GM18499 (cell line): ENCODE data around the gene ARL2BP.

Experiments used
- ATAC-seq: cut with Tn5 transposase; IDR thresholded peaks from one replicate; pipeline ENCODE4 v1.9.1; 2021; ENCODE audit warnings: moderate number of reproducible peaks; ENCODE audit not compliant: insufficient read depth, unreplicated experiment

The ARL2BP gene

GRCh38 chr16:57234707-57235092 is 10.4 kb upstream of the ARL2BP start:
- no peak for ATAC-seq

- no peak for ATAC-seq
Observed at GRCh38 chr16:57235128-57236021, 9.7 kb upstream of the ARL2BP start.

GRCh38 chr16:57236022-57236350 is 9.1 kb upstream of the ARL2BP start:
- no peak for ATAC-seq

- ATAC-seq, result no peak
Observed at GRCh38 chr16:57238682-57239081, 6.4 kb upstream of the ARL2BP start.

- ATAC-seq, result no peak
Observed at GRCh38 chr16:57239107-57239506, 6.0 kb upstream of the ARL2BP start.

GRCh38 chr16:57240851-57241250 is 4.2 kb upstream of the ARL2BP start:
- ATAC-seq, result no peak

- no peak for ATAC-seq
Observed at GRCh38 chr16:57242650-57243049, 2.4 kb upstream of the ARL2BP start.

GRCh38 chr16:57244463-57244766 is 644 bp upstream of the ARL2BP start:
- no peak for ATAC-seq

- no peak for ATAC-seq
Observed at GRCh38 chr16:57245472-57246113, 534 bp downstream of the ARL2BP start.

- no peak for ATAC-seq
Observed at GRCh38 chr16:57251352-57251751, 6.3 kb downstream of the ARL2BP start.

GRCh38 chr16:57252148-57252721 is 7.2 kb downstream of the ARL2BP start:
- ATAC-seq, result no peak

GRCh38 chr16:57253466-57253865 is 8.4 kb downstream of the ARL2BP start:
- ATAC-seq, result no peak

GRCh38 chr16:57255686-57256415 is 10.8 kb downstream of the ARL2BP start:
- no peak for ATAC-seq

- no peak for ATAC-seq
Observed at GRCh38 chr16:57256601-57257395, 11.7 kb downstream of the ARL2BP start.

- no peak for ATAC-seq
Observed at GRCh38 chr16:57257455-57258070, 12.5 kb downstream of the ARL2BP start.

- ATAC-seq, result no peak
Observed at GRCh38 chr16:57258226-57258909, 13.3 kb downstream of the ARL2BP start.

- ATAC-seq, result no peak
Observed at GRCh38 chr16:57258910-57259475, 13.9 kb downstream of the ARL2BP start.

GRCh38 chr16:57260294-57260929 is 15.4 kb downstream of the ARL2BP start:
- ATAC-seq, result no peak
